IPS DF 6.9 (cell line): ENCODE measurements around the gene CIITA.

ENCODE experiments used
- DNase-seq: peaks from one replicate; pipeline ENCODE4 v3.0.0-alpha.2; 2013; ENCODE audit warnings: low read depth, low spot score
- H3K27ac ChIP-seq: one replicate; pipeline ENCODE4 v1.5.1; 2013; ENCODE audit warnings: low read length, control low read depth
- H3K27me3 ChIP-seq: 2 replicates; pipeline ENCODE4 v1.6.1; 2013; ENCODE audit warnings: mild to moderate bottlenecking, low read length; ENCODE audit not compliant: control insufficient read depth, insufficient read depth
- H3K36me3 ChIP-seq: 2 replicates; pipeline ENCODE4 v1.6.1; 2013; ENCODE audit warnings: low read length; ENCODE audit not compliant: control insufficient read depth, insufficient read depth
- H3K4me1 ChIP-seq: 2 replicates; pipeline ENCODE4 v1.6.1; 2013; ENCODE audit warnings: low read length; ENCODE audit not compliant: control insufficient read depth, insufficient read depth
- H3K4me3 ChIP-seq: 2 replicates; pipeline ENCODE4 v1.5.1; 2013; ENCODE audit warnings: mild to moderate bottlenecking, low read length
- H3K9me3 ChIP-seq: 2 replicates; pipeline ENCODE4 v1.6.1; 2013; ENCODE audit warnings: low read length, inconsistent platforms; ENCODE audit not compliant: control insufficient read depth, insufficient read depth
- WGBS: extraction: QIAGEN DNeasy Blood & Tissue Kit; methylation state at CpG from one replicate; pipeline ENCODE4 v1.1.7; 2013; ENCODE audit warnings: mixed read lengths, missing lambda C conversion rate; ENCODE audit not compliant: insufficient read length, insufficient coverage; 5-methylcytosine and 5-hydroxymethylcytosine counted together

The CIITA gene

GRCh38 chr16:10881479-10882030 is 4.6 kb downstream of the CIITA start:
- 0 out of 2 replicates have a peak, but pooled peaks cover 2% of the 10 kb centered on the region for H3K4me1 ChIP-seq
- H3K9me3 ChIP-seq = no peaks in the 10 kb centered on the region
- H3K4me3 ChIP-seq = no peak overlapping the region
- H3K27me3 ChIP-seq = peaks cover 6% of the 10 kb centered on the region; the same call in 1 of the 2 replicates
- H3K27ac ChIP-seq = no peak overlapping the region
- no peak for DNase-seq
- no peaks in the 10 kb centered on the region for H3K36me3 ChIP-seq
- WGBS = no CpG with 5 or more reads among the region's 7 CpGs

GRCh38 chr16:10883004-10883403 is 6.0 kb downstream of the CIITA start:
- Histone ChIP-seq H3K4me1 (0 out of 2 replicates have a peak, but pooled peaks cover 2% of the 10 kb centered on the region), H3K9me3 (no peaks in the 10 kb centered on the region), H3K27ac (no peak overlapping the region), H3K4me3 (no peak overlapping the region), H3K27me3 (peaks cover 6% of the 10 kb centered on the region; the same call in 1 of the 2 replicates), H3K36me3 (no peaks in the 10 kb centered on the region)
- WGBS = no CpG with 5 or more reads among the region's 7 CpGs
- no peak for DNase-seq

- WGBS = no CpG with 5 or more reads among the region's 6 CpGs
- H3K9me3 ChIP-seq = no peaks in the 10 kb centered on the region
- no peak overlapping the region for H3K27ac ChIP-seq
- DNase-seq = no peak
- no peaks in the 10 kb centered on the region for H3K4me1 ChIP-seq
- H3K36me3 ChIP-seq = no peaks in the 10 kb centered on the region
- H3K4me3 ChIP-seq = no peak overlapping the region
- H3K27me3 ChIP-seq = no peaks in the 10 kb centered on the region
Measured at GRCh38 chr16:10885246-10885645, 8.2 kb downstream of the CIITA start.

GRCh38 chr16:10888320-10888937 is 11.4 kb downstream of the CIITA start:
- Histone ChIP-seq H3K27ac (no peak overlapping the region), H3K36me3 (no peaks in the 10 kb centered on the region), H3K9me3 (no peaks in the 10 kb centered on the region), H3K27me3 (no peaks in the 10 kb centered on the region), H3K4me3 (no peak overlapping the region), H3K4me1 (no peaks in the 10 kb centered on the region)
- no peak for DNase-seq
- no CpG with 5 or more reads among the region's 10 CpGs for WGBS

GRCh38 chr16:10889855-10890254 is 12.9 kb downstream of the CIITA start:
- no peaks in the 10 kb centered on the region for H3K36me3 ChIP-seq
- H3K4me1 ChIP-seq = no peaks in the 10 kb centered on the region
- no peak overlapping the region for H3K27ac ChIP-seq
- H3K9me3 ChIP-seq = no peaks in the 10 kb centered on the region
- no peak for DNase-seq
- no peaks in the 10 kb centered on the region for H3K27me3 ChIP-seq
- WGBS = no CpG with 5 or more reads among the region's 4 CpGs
- H3K4me3 ChIP-seq = no peak overlapping the region

- no peak overlapping the region for H3K4me3 ChIP-seq
- H3K27me3 ChIP-seq = no peaks in the 10 kb centered on the region
- no peak for DNase-seq
- no peaks in the 10 kb centered on the region for H3K36me3 ChIP-seq
- WGBS = no CpG with 5 or more reads among the region's 5 CpGs
- H3K9me3 ChIP-seq = no peaks in the 10 kb centered on the region
- H3K27ac ChIP-seq = no peak overlapping the region
- no peaks in the 10 kb centered on the region for H3K4me1 ChIP-seq
Measured at GRCh38 chr16:10892782-10893318, 15.8 kb downstream of the CIITA start.

GRCh38 chr16:10895053-10895946 is 18.3 kb downstream of the CIITA start:
- peak; percentile 71 for DNase-seq
- Histone ChIP-seq H3K27me3 (no peaks in the 10 kb centered on the region), H3K27ac (no peak overlapping the region), H3K36me3 (no peaks in the 10 kb centered on the region), H3K4me3 (no peak overlapping the region), H3K4me1 (no peaks in the 10 kb centered on the region), H3K9me3 (no peaks in the 10 kb centered on the region)
- WGBS = no CpG with 5 or more reads among the region's 17 CpGs

- Histone ChIP-seq H3K27me3 (no peaks in the 10 kb centered on the region), H3K36me3 (no peaks in the 10 kb centered on the region), H3K4me3 (no peak overlapping the region), H3K4me1 (no peaks in the 10 kb centered on the region), H3K27ac (no peak overlapping the region), H3K9me3 (no peaks in the 10 kb centered on the region)
- WGBS = no CpG with 5 or more reads among the region's 3 CpGs
- no peak for DNase-seq
Measured at GRCh38 chr16:10896165-10896564, 19.2 kb downstream of the CIITA start.

- Histone ChIP-seq H3K36me3 (no peaks in the 10 kb centered on the region), H3K27ac (no peak overlapping the region), H3K4me1 (no peaks in the 10 kb centered on the region), H3K9me3 (no peaks in the 10 kb centered on the region), H3K4me3 (no peak overlapping the region), H3K27me3 (no peaks in the 10 kb centered on the region)
- WGBS = no CpG with 5 or more reads among the region's 2 CpGs
- DNase-seq = no peak
Measured at GRCh38 chr16:10896723-10897122, 19.7 kb downstream of the CIITA start.

GRCh38 chr16:10897134-10897533 is 20.1 kb downstream of the CIITA start:
- no peak for DNase-seq
- Histone ChIP-seq H3K27ac (no peak overlapping the region), H3K9me3 (no peaks in the 10 kb centered on the region), H3K4me3 (no peak overlapping the region), H3K27me3 (no peaks in the 10 kb centered on the region), H3K4me1 (no peaks in the 10 kb centered on the region), H3K36me3 (no peaks in the 10 kb centered on the region)
- no CpG with 5 or more reads among the region's 5 CpGs for WGBS
